HG02981 (cell line): ENCODE measurements around the gene NUDT6.
"Not testable (repeated sequence)": the region's sequence is repeated elsewhere in the genome, so short reads cannot be mapped to it uniquely, and the experiment has no call there.

Experiments
- ATAC-seq: cut with Tn5 transposase; IDR thresholded peaks from one replicate; pipeline ENCODE4 v1.9.1; 2021; ENCODE audit warnings: mild to moderate bottlenecking, moderate library complexity; ENCODE audit not compliant: unreplicated experiment

The NUDT6 gene

GRCh38 chr4:122879001-122879400 is 43.4 kb downstream of the NUDT6 start:
- ATAC-seq = peak; percentile 58

- no peak for ATAC-seq
Observed at GRCh38 chr4:122876456-122876855, 45.9 kb downstream of the NUDT6 start.

GRCh38 chr4:122875949-122876348 is 46.4 kb downstream of the NUDT6 start:
- no peak for ATAC-seq

GRCh38 chr4:122873821-122874593 is 48.4 kb downstream of the NUDT6 start:
- ATAC-seq = peak; percentile 63

GRCh38 chr4:122873146-122873545 is 49.3 kb downstream of the NUDT6 start:
- no peak for ATAC-seq

GRCh38 chr4:122868235-122868634 is 54.2 kb downstream of the NUDT6 start:
- not testable (repeated sequence) for ATAC-seq

- ATAC-seq = no peak
Observed at GRCh38 chr4:122865425-122865824, 57.0 kb downstream of the NUDT6 start.

- no peak for ATAC-seq
Observed at GRCh38 chr4:122863639-122864038, 58.8 kb downstream of the NUDT6 start.

- no peak for ATAC-seq
Observed at GRCh38 chr4:122861172-122861943, 61.0 kb downstream of the NUDT6 start.

- ATAC-seq = no peak
Observed at GRCh38 chr4:122858705-122859104, 63.7 kb downstream of the NUDT6 start.

- ATAC-seq = no peak
Observed at GRCh38 chr4:122857160-122857559, 65.2 kb downstream of the NUDT6 start.

GRCh38 chr4:122855353-122855890 is 67.0 kb downstream of the NUDT6 start:
- no peak for ATAC-seq

GRCh38 chr4:122854447-122855352 is 67.7 kb downstream of the NUDT6 start:
- ATAC-seq = no peak

GRCh38 chr4:122851568-122851967 is 70.8 kb downstream of the NUDT6 start:
- no peak for ATAC-seq

- not testable (repeated sequence) for ATAC-seq
Observed at GRCh38 chr4:122849789-122850188, 72.6 kb downstream of the NUDT6 start.

GRCh38 chr4:122847931-122848330 is 74.5 kb downstream of the NUDT6 start:
- no peak for ATAC-seq

- no peak for ATAC-seq
Observed at GRCh38 chr4:122845760-122846159, 76.6 kb downstream of the NUDT6 start.

GRCh38 chr4:122845066-122845465 is 77.3 kb downstream of the NUDT6 start:
- no peak for ATAC-seq

GRCh38 chr4:122844391-122844790 is 78.0 kb downstream of the NUDT6 start:
- not testable (repeated sequence) for ATAC-seq

- ATAC-seq = no peak
Observed at GRCh38 chr4:122842984-122843531, 79.3 kb downstream of the NUDT6 start.
